Suprapubic skin (tissue), 3 donors: ENCODE measurements around the gene PDC.

Source experiments
- EP300 ChIP-seq: sonication (generic); formaldehyde crosslinking; IDR thresholded peaks from one replicate; pipeline ENCODE4 v1.6.1; 2017; ENCODE audit warnings: antibody characterized with exemption
- TF ChIP-seq, protein P1 (sequence below), 2 donors: fragments of 200-600 bp in 1 of 2; fragments of 450-650 bp in 1 of 2; sonication (generic) in 1 of 2; IDR thresholded peaks; one replicate each; pipeline ENCODE4 v1.5.1; 2016 to 2019; ENCODE audit warnings: antibody characterized with exemption in 2 of 2, mild to moderate bottlenecking in 1 of 2, moderate library complexity in 1 of 2

GRCh38 chr1:186463511-186463910 lies 2.6 kb upstream of the PDC start:
- no peak for TF ChIP-seq EP300
- TF ChIP-seq, protein P1, sequence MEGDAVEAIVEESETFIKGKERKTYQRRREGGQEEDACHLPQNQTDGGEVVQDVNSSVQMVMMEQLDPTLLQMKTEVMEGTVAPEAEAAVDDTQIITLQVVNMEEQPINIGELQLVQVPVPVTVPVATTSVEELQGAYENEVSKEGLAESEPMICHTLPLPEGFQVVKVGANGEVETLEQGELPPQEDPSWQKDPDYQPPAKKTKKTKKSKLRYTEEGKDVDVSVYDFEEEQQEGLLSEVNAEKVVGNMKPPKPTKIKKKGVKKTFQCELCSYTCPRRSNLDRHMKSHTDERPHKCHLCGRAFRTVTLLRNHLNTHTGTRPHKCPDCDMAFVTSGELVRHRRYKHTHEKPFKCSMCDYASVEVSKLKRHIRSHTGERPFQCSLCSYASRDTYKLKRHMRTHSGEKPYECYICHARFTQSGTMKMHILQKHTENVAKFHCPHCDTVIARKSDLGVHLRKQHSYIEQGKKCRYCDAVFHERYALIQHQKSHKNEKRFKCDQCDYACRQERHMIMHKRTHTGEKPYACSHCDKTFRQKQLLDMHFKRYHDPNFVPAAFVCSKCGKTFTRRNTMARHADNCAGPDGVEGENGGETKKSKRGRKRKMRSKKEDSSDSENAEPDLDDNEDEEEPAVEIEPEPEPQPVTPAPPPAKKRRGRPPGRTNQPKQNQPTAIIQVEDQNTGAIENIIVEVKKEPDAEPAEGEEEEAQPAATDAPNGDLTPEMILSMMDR (IDR thresholded peaks at IDR 0.05): no peak
